MM.1S (cell line): ENCODE measurements around the gene MIGA2.

Experiments
- DNase-seq: peaks from one replicate; pipeline ENCODE4 v3.0.0-alpha.2; 2015
- H2AFZ ChIP-seq: fragments of 300-600 bp; sonication (generic); 2 replicates; pipeline ENCODE4 v1.6.0; 2016; ENCODE audit warnings: antibody characterized with exemption, low read length
- H3F3A ChIP-seq: fragments of 300-600 bp; sonication (generic); 2 replicates; pipeline ENCODE4 v1.6.1; 2016; ENCODE audit warnings: mild to moderate bottlenecking, antibody characterized with exemption, low read length, moderate library complexity, mixed read lengths; ENCODE audit not compliant: insufficient read depth
- H3K27ac ChIP-seq: fragments of 300-600 bp; sonication (generic); 2 replicates; pipeline ENCODE4 v1.5.1; 2016; ENCODE audit warnings: mild to moderate bottlenecking, low read length
- H3K27me3 ChIP-seq: fragments of 300-600 bp; sonication (generic); replicated peaks from 2 replicates; pipeline ENCODE4 v1.6.0; 2016; ENCODE audit warnings: low read length; ENCODE audit not compliant: insufficient read depth
- H3K36me3 ChIP-seq: fragments of 300-600 bp; sonication (generic); replicated peaks from 2 replicates; pipeline ENCODE4 v1.6.1; 2016; ENCODE audit warnings: mild to moderate bottlenecking, low read length, mixed read lengths; ENCODE audit not compliant: insufficient read depth
- H3K4me1 ChIP-seq: fragments of 300-600 bp; sonication (generic); 2 replicates; pipeline ENCODE4 v1.6.1; 2016; ENCODE audit warnings: low read length, mixed read lengths
- H3K4me2 ChIP-seq: fragments of 300-600 bp; sonication (generic); 2 replicates; pipeline ENCODE4 v1.6.0; 2016; ENCODE audit warnings: low read depth, low read length
- H3K4me3 ChIP-seq: fragments of 300-600 bp; sonication (generic); 2 replicates; pipeline ENCODE4 v1.5.1; 2016; ENCODE audit warnings: low read length, mixed read lengths
- H3K79me2 ChIP-seq: fragments of 300-600 bp; sonication (generic); 2 replicates; pipeline ENCODE4 v1.6.1; 2016; ENCODE audit warnings: mixed run types, low read length, mixed read lengths
- H3K9ac ChIP-seq: fragments of 300-600 bp; sonication (generic); 2 replicates; pipeline ENCODE4 v1.6.1; 2016; ENCODE audit warnings: low read length, mixed read lengths
- H3K9me2 ChIP-seq: fragments of 300-600 bp; sonication (generic); replicated peaks from 2 replicates; pipeline ENCODE4 v1.6.1; 2016; ENCODE audit warnings: mild to moderate bottlenecking, low read length, mixed read lengths; ENCODE audit not compliant: insufficient read depth
- H3K9me3 ChIP-seq: fragments of 300-600 bp; sonication (generic); replicated peaks from 2 replicates; pipeline ENCODE4 v1.6.1; 2016; ENCODE audit warnings: mild to moderate bottlenecking, low read length, mixed read lengths; ENCODE audit not compliant: insufficient read depth
- H4K20me1 ChIP-seq: fragments of 300-600 bp; sonication (generic); 2 replicates; pipeline ENCODE4 v1.6.1; 2016; ENCODE audit warnings: mild to moderate bottlenecking, low read length, moderate library complexity, mixed read lengths; ENCODE audit not compliant: insufficient read depth
- CTCF ChIP-seq: fragments of 300-600 bp; sonication (generic); IDR thresholded peaks from 2 replicates; pipeline ENCODE4 v1.5.1; 2016; ENCODE audit warnings: antibody characterized with exemption, low read length, mixed read lengths
- EZH2 ChIP-seq: fragments of 300-600 bp; sonication (generic); optimal IDR thresholded peaks from 2 replicates; pipeline ENCODE3; 2017; ENCODE audit warnings: low read depth, mild to moderate bottlenecking, antibody characterized with exemption, low read length, mixed read lengths
- EZH2phosphoT487 ChIP-seq: fragments of 300-600 bp; sonication (generic); IDR thresholded peaks from 2 replicates; pipeline ENCODE4 v1.6.1; 2018; ENCODE audit warnings: antibody characterized with exemption, low read length

The MIGA2 gene

GRCh38 chr9:129014124-129014523, 22.3 kb upstream of the MIGA2 start:
- Histone ChIP-seq H3K4me1 (no peaks in the 10 kb centered on the region), H3K27ac (no peak overlapping the region), H3K9me3 (no peaks in the 10 kb centered on the region), H3K4me3 (no peak overlapping the region), H3K4me2 (no peak overlapping the region), H3K27me3 (no peaks in the 10 kb centered on the region), H2AFZ (no peak overlapping the region), H3K79me2 (peaks cover 43% of the 10 kb centered on the region), H3K36me3 (peaks cover 9% of the 10 kb centered on the region), H3K9ac (no peak overlapping the region), H3K9me2 (no peaks in the 10 kb centered on the region), H3F3A (no peaks in the 10 kb centered on the region; the same call in 1 of the 2 replicates), H4K20me1 (no peaks in the 10 kb centered on the region)
- no peak for DNase-seq
- TF ChIP-seq EZH2phosphoT487 (no peak), EZH2 (no peak), CTCF (no peak)

- no peak overlapping the region for H3K27ac ChIP-seq
- no peaks in the 10 kb centered on the region; the same call in 1 of the 2 replicates for H3F3A ChIP-seq
- no peaks in the 10 kb centered on the region for H3K9me3 ChIP-seq
- H3K4me1 ChIP-seq = no peaks in the 10 kb centered on the region
- peaks cover 48% of the 10 kb centered on the region for H3K79me2 ChIP-seq
- H3K36me3 ChIP-seq = peaks cover 9% of the 10 kb centered on the region
- H3K27me3 ChIP-seq = no peaks in the 10 kb centered on the region
- no peak overlapping the region for H3K4me3 ChIP-seq
- no peak overlapping the region for H3K9ac ChIP-seq
- H3K4me2 ChIP-seq = no peak overlapping the region
- TF ChIP-seq EZH2 = no peak
- TF ChIP-seq CTCF = no peak
- TF ChIP-seq EZH2phosphoT487 = no peak
- no peaks in the 10 kb centered on the region for H3K9me2 ChIP-seq
- H2AFZ ChIP-seq = no peak overlapping the region
- H4K20me1 ChIP-seq = no peaks in the 10 kb centered on the region
- no peak for DNase-seq
Observed at GRCh38 chr9:129014608-129015007, 21.8 kb upstream of the MIGA2 start.

GRCh38 chr9:129021091-129021490, 15.3 kb upstream of the MIGA2 start:
- Histone ChIP-seq H3K9me2 (no peaks in the 10 kb centered on the region), H3K27ac (peak overlapping the region; percentile 86), H3K9ac (peak overlapping the region; percentile 53; the same call in 1 of the 2 replicates), H3K36me3 (no peaks in the 10 kb centered on the region; the same call in 1 of the 2 replicates), H4K20me1 (no peaks in the 10 kb centered on the region), H3K4me1 (peaks cover 20% of the 10 kb centered on the region), H3F3A (peaks cover 27% of the 10 kb centered on the region), H3K9me3 (no peaks in the 10 kb centered on the region), H3K27me3 (no peaks in the 10 kb centered on the region), H3K79me2 (peaks cover 80% of the 10 kb centered on the region), H3K4me2 (peak overlapping the region; percentile 73), H2AFZ (no peak overlapping the region; the same call in 1 of the 2 replicates), H3K4me3 (peak overlapping the region; percentile 46)
- peak; percentile 96 for DNase-seq
- TF ChIP-seq EZH2 (no peak), EZH2phosphoT487 (no peak), CTCF (no peak)
